ENCODE data around the gene ZFP36L1. TPM values are rescaled to one million over a fixed set of nuclear protein-coding genes. Genes with fewer than 3 reads are reported as not detected.

The ZFP36L1 gene
- total RNA-seq, 4 donors from 2014 or later: 363 to 395 (median 384) TPM

DNA sequence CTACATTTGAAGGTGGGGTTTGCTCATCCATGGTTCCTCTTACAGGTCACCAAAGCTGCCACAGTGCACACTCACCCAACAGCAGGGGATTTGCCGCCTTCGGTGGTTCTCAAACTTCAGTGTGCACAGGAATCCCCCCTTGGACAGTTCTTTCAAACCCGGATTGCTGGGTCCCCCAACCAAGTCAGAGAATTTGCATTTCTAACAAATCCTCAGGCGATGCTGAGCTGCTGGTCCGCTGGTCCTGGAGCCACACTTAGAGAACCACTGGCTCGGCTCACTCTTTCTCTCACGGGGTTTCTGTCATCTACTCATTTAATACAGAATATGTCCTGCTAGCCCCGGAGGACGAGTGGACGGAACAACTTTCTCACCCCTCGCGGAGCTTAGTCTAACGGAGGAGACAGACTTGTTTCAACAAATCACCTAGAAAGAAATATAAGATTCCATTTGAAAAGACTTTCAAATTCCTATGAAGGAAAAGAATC, 24.1 kb upstream of the ZFP36L1 start:
- ATAC-seq (ENCODE audit: low FRiP score) (no peak), DNase-seq (ENCODE audit: low spot score) (no peak)
- TF ChIP-seq, protein P1, sequence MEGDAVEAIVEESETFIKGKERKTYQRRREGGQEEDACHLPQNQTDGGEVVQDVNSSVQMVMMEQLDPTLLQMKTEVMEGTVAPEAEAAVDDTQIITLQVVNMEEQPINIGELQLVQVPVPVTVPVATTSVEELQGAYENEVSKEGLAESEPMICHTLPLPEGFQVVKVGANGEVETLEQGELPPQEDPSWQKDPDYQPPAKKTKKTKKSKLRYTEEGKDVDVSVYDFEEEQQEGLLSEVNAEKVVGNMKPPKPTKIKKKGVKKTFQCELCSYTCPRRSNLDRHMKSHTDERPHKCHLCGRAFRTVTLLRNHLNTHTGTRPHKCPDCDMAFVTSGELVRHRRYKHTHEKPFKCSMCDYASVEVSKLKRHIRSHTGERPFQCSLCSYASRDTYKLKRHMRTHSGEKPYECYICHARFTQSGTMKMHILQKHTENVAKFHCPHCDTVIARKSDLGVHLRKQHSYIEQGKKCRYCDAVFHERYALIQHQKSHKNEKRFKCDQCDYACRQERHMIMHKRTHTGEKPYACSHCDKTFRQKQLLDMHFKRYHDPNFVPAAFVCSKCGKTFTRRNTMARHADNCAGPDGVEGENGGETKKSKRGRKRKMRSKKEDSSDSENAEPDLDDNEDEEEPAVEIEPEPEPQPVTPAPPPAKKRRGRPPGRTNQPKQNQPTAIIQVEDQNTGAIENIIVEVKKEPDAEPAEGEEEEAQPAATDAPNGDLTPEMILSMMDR (IDR thresholded peaks at IDR 0.05): no peak

DNA sequence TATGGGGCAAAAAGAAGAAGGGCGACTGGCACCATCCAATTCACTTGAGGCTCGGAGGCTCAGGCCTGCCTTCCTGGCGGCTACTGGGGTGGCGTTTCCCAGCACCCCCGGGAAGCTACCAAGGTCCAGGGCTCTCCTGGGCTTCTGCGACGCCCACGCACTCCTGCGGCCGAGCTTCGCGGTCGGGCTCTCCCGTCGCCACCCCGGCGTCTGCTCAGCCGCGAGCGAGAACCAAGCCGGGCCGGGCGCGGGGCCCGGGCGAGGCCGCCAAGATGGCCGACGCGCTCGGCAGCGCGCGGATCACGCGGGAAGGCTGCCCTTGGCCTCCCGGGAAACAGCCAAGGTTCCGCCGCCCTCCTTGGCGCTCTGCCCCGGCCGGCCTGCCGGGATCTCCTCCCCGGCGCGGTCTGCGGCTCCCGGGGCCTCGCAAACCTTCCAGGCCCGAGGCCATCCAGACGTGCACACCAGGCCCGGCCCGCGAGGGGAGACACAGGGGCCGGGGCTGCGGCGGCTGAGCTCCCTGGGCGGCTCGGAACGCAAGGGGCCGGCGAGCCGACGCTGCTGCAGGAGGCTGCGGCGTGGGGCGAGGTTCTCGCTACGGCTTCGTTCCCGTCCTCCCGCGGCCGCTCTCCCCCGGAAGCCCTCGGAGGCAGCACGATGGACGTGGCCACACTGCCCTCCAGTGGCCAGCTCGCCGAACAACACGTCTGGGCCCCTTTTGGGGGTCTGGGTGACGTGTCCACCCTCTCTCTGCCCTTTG, 23.5 kb upstream of the ZFP36L1 start:
- TF ChIP-seq, protein P1 (IDR thresholded peaks at IDR 0.05): peak in 2 of 3 donors; percentile 65 to 83
- peak; percentile 75 for DNase-seq (ENCODE audit: low spot score)
- ATAC-seq (ENCODE audit: low FRiP score): peak; percentile 85

DNA sequence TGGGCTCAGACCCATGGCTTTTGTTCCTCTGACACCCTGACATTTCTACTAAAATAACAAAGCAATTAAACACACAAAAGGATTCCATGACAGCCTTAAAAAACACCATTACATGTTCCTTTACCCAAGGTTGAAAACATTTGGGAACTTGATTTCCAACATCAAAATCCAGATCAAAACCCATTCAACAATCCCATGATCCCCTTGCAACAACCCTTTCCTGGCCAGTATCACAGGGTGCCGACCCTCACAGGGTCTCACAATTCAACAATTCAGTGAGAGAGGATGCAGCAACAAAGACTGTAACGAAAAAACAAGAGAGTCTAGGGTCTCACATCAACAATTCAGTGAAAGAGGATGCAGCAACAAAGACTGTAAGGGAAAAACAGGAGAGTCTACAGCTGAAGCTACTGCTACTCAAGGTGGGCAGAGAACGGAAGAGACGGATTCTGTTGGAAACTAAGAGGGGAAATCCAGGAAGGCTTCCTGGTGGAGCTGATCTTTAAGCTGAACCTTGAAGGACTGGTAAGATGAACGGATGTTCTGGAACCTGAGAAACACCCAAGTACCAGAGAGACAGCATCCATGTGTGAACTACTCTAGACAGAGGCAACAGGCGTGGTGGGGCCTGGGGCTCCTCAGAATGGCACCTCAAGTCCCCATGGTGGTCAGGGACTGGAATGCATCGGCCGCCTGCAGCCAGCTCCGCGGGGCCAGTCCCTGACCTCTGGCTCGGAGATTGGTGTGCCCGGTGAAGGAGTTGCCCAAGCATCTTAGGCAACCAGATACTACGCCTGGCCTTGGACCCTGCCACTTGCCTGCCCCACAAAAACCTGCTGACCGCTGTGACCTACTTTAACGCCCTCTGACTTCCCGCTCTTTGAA, 22.7 kb upstream of the ZFP36L1 start:
- ATAC-seq (ENCODE audit: low FRiP score) (no peak), DNase-seq (ENCODE audit: low spot score) (no peak)
- TF ChIP-seq, protein P1 (IDR thresholded peaks at IDR 0.05): no peak

DNA sequence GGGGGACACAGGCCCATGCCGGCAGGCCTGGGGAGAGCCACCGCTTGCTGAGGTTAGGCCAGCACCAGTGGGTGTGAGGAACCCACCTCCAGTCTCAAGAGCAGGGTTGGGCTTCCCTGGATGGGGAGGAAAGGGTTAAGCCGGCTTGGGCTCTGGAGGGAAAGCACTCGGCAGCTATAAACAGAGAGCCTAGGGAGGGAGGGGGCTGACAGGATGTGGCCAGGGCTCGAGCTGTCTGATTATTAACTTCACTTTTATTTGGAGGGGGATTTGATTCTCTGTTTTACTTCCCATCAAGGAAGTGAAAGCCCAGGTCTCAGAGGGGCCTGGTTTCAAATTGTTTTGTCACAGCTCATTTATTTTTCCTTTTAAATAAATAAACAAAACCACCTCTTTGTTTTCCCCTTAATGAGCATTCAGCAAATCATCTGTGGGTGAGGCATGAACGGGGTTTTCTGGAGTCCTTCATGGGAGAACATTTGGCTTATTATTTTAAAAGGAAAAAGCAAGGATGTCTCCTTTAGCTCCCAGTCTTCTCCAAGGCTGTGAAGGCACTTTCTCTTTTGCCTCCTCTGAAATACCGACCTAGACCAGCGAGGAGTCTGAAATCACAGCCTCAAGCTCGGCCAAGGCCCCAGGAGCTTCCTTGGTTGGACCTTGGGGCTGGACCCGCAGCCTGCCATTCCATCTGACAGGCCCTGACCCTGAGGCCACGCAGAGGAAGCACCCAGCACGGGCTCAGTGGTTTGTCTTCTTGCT, 21.9 kb upstream of the ZFP36L1 start:
- TF ChIP-seq, protein P1 (IDR thresholded peaks at IDR 0.05): no peak
- DNase-seq (ENCODE audit: low spot score): no peak
- ATAC-seq (ENCODE audit: low FRiP score): no peak

DNA sequence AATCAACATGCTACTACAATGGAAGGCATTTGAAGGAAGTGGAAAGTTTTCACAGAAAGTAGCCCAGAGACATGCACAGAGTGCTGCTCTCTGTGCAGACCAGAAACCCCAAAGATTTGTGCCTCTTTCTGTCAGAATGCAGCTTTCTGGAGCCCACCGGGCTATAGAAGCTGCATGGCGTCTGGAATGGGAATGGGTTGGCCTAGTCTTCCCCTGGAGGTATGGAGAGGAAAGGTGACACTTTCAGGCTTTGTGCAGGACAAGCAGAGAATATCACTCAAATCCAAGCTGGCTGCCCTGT, 21.3 kb upstream of the ZFP36L1 start:
- DNase-seq (ENCODE audit: low spot score) (no peak), ATAC-seq (ENCODE audit: low FRiP score) (no peak)
- TF ChIP-seq, protein P1 (IDR thresholded peaks at IDR 0.05): no peak

DNA sequence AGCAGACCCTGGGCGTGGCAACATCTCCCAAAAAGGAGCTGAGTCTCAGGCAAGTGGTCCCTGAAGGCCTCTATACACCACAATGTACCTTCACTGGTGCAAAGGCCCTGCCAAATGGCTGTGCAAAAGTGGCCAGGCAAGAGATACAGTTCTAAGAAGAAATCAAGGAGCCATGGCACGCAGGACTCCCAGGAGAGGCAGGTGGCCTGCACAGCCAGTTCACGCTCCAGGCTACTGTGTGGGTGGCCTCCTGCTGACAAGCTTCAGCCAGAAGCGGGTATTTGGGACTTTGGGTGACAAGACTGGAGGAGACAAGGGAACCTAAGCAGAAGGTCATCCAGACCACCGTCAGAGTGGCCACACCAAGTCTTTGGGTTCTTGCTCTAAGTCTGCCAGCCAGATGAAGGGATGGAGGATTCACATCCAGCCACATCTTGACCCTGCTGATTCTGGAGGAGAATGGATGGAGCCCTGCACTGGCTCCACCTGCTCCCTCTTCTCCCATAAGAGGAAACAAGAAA, 20.5 kb upstream of the ZFP36L1 start:
- TF ChIP-seq, protein P1 (IDR thresholded peaks at IDR 0.05): no peak
- ATAC-seq (ENCODE audit: low FRiP score) (no peak), DNase-seq (ENCODE audit: low spot score) (no peak)

All from omental fat pad (tissue), 4 donors.